T-helper 17 cell (primary cell): ENCODE data around the gene TMTC2. TPM values are rescaled to one million over a fixed set of nuclear protein-coding genes. Genes with fewer than 3 reads are reported as not detected.
"Not testable (repeated sequence)": the region's sequence is repeated elsewhere in the genome, so short reads cannot be mapped to it uniquely, and the experiment has no call there.

Source experiments
- ATAC-seq: fragments of 150-1000 bp; cut with Tn5 transposase; 2 replicates; pipeline ENCODE4 v1.10.0; 2021; ENCODE audit warnings: mild to moderate bottlenecking, moderate library complexity
- DNase-seq, 3 donors: peaks; one replicate each; pipeline versions ENCODE4 v3.0.0 to v3.0.0-alpha.2; 2020 to 2021
- H3K9me3 ChIP-seq: one replicate; pipeline ENCODE4 v1.7.0; 2013; ENCODE audit warnings: low read length, mild to moderate bottlenecking; ENCODE audit not compliant: control insufficient read depth, poor library complexity, severe bottlenecking
- H3K27ac Mint-ChIP-seq: one replicate; pipeline ENCODE4 v1.8.0; 2022; ENCODE audit warnings: mild to moderate bottlenecking, moderate library complexity, mixed read lengths
- H3K27me3 Mint-ChIP-seq: one replicate; pipeline ENCODE4 v1.8.0; 2022; ENCODE audit warnings: mixed read lengths
- H3K36me3 Mint-ChIP-seq: one replicate; pipeline ENCODE4 v1.8.0; 2022; ENCODE audit warnings: low read depth, mixed read lengths
- H3K4me1 Mint-ChIP-seq: one replicate; pipeline ENCODE4 v1.8.0; 2022; ENCODE audit warnings: mild to moderate bottlenecking, mixed read lengths
- H3K4me3 Mint-ChIP-seq: one replicate; pipeline ENCODE4 v1.8.0; 2022; ENCODE audit warnings: mild to moderate bottlenecking, moderate library complexity, mixed read lengths
- total RNA-seq, 4 donors: library from RNA in 2 of 4; stranded (reverse) in 2 of 4; gene quantifications; one replicate each; pipeline ENCODE4 v1.2.3 and lab custom pipeline; 2022 to 2026

The TMTC2 gene
- total RNA-seq, 2 donors from 2014 or later, result 6.0 to 6.2 TPM

GRCh38 chr12:83110424-83110823 lies 423.7 kb downstream of the TMTC2 start:
- no peaks in the 10 kb centered on the region for H3K9me3 ChIP-seq
- Mint-ChIP-seq H3K4me1 (no peaks in the 10 kb centered on the region), H3K4me3 (no peak overlapping the region), H3K27ac (no peak overlapping the region), H3K27me3 (no peaks in the 10 kb centered on the region), H3K36me3 (no peaks in the 10 kb centered on the region)
- DNase-seq, result no peak
- ATAC-seq, result no peak

GRCh38 chr12:83113945-83114344 lies 427.2 kb downstream of the TMTC2 start:
- DNase-seq, result no peak
- no peaks in the 10 kb centered on the region for H3K36me3 Mint-ChIP-seq
- no peak overlapping the region for H3K4me3 Mint-ChIP-seq
- no peak overlapping the region for H3K27ac Mint-ChIP-seq
- no peaks in the 10 kb centered on the region for H3K9me3 ChIP-seq
- no peak for ATAC-seq
- H3K4me1 Mint-ChIP-seq, result no peaks in the 10 kb centered on the region
- H3K27me3 Mint-ChIP-seq, result no peaks in the 10 kb centered on the region

GRCh38 chr12:83114966-83115365 lies 428.3 kb downstream of the TMTC2 start:
- ATAC-seq, result no peak
- H3K4me3 Mint-ChIP-seq, result no peak overlapping the region

GRCh38 chr12:83117926-83118325 lies 431.2 kb downstream of the TMTC2 start:
- not testable (repeated sequence) for DNase-seq, H3K9me3 ChIP-seq, H3K36me3 Mint-ChIP-seq, H3K4me3 Mint-ChIP-seq, ATAC-seq, H3K4me1 Mint-ChIP-seq, H3K27ac Mint-ChIP-seq, H3K27me3 Mint-ChIP-seq

More at GRCh38 chr12:83114966-83115365, 428.3 kb downstream of the TMTC2 start:
- DNase-seq, result no peak
- H3K4me1 Mint-ChIP-seq, result no peaks in the 10 kb centered on the region
- H3K27ac Mint-ChIP-seq, result no peak overlapping the region
- H3K36me3 Mint-ChIP-seq, result no peaks in the 10 kb centered on the region
- H3K9me3 ChIP-seq, result no peaks in the 10 kb centered on the region
- H3K27me3 Mint-ChIP-seq, result no peaks in the 10 kb centered on the region

- DNase-seq, result no peak
- Mint-ChIP-seq H3K4me3 (no peak overlapping the region), H3K27ac (no peak overlapping the region), H3K4me1 (no peaks in the 10 kb centered on the region), H3K27me3 (no peaks in the 10 kb centered on the region), H3K36me3 (no peaks in the 10 kb centered on the region)
- no peak for ATAC-seq
- no peaks in the 10 kb centered on the region for H3K9me3 ChIP-seq
Measured at GRCh38 chr12:83121897-83122622, 435.4 kb downstream of the TMTC2 start.

GRCh38 chr12:83122623-83122934 lies 435.9 kb downstream of the TMTC2 start:
- no peak for DNase-seq
- no peak for ATAC-seq
- Mint-ChIP-seq H3K27ac (no peak overlapping the region), H3K36me3 (no peaks in the 10 kb centered on the region), H3K4me1 (no peaks in the 10 kb centered on the region), H3K4me3 (no peak overlapping the region), H3K27me3 (no peaks in the 10 kb centered on the region)
- H3K9me3 ChIP-seq, result no peaks in the 10 kb centered on the region

- H3K9me3 ChIP-seq, result no peaks in the 10 kb centered on the region
- H3K4me1 Mint-ChIP-seq, result no peaks in the 10 kb centered on the region
- ATAC-seq (no peak), DNase-seq (no peak)
- H3K36me3 Mint-ChIP-seq, result no peaks in the 10 kb centered on the region
- no peak overlapping the region for H3K27ac Mint-ChIP-seq
- no peak overlapping the region for H3K4me3 Mint-ChIP-seq
- no peaks in the 10 kb centered on the region for H3K27me3 Mint-ChIP-seq
Measured at GRCh38 chr12:83123039-83123438, 436.3 kb downstream of the TMTC2 start.

GRCh38 chr12:83128540-83128939 lies 441.8 kb downstream of the TMTC2 start:
- Mint-ChIP-seq H3K27ac (no peak overlapping the region), H3K4me1 (no peaks in the 10 kb centered on the region), H3K36me3 (no peaks in the 10 kb centered on the region), H3K4me3 (no peak overlapping the region), H3K27me3 (no peaks in the 10 kb centered on the region)
- ATAC-seq (no peak), DNase-seq (no peak)
- no peaks in the 10 kb centered on the region for H3K9me3 ChIP-seq

- H3K9me3 ChIP-seq, result no peaks in the 10 kb centered on the region
- Mint-ChIP-seq H3K4me1 (no peaks in the 10 kb centered on the region), H3K4me3 (no peak overlapping the region), H3K27me3 (no peaks in the 10 kb centered on the region), H3K27ac (no peak overlapping the region), H3K36me3 (no peaks in the 10 kb centered on the region)
- ATAC-seq, result no peak
- no peak for DNase-seq
Measured at GRCh38 chr12:83130178-83130577, 443.5 kb downstream of the TMTC2 start.

- Mint-ChIP-seq H3K27me3 (no peaks in the 10 kb centered on the region), H3K4me1 (no peaks in the 10 kb centered on the region), H3K27ac (no peak overlapping the region), H3K4me3 (no peak overlapping the region), H3K36me3 (no peaks in the 10 kb centered on the region)
- DNase-seq (no peak), ATAC-seq (no peak)
- H3K9me3 ChIP-seq, result no peaks in the 10 kb centered on the region
Measured at GRCh38 chr12:83132360-83132759, 445.7 kb downstream of the TMTC2 start.

GRCh38 chr12:83136411-83136810 lies 449.7 kb downstream of the TMTC2 start:
- no peak for ATAC-seq
- Mint-ChIP-seq H3K27ac (no peak overlapping the region), H3K27me3 (no peaks in the 10 kb centered on the region), H3K36me3 (no peaks in the 10 kb centered on the region), H3K4me3 (no peak overlapping the region), H3K4me1 (no peaks in the 10 kb centered on the region)
- DNase-seq, result no peak
- H3K9me3 ChIP-seq, result no peaks in the 10 kb centered on the region

GRCh38 chr12:83140135-83140534 lies 453.4 kb downstream of the TMTC2 start:
- no peak for ATAC-seq
- H3K36me3 Mint-ChIP-seq, result no peaks in the 10 kb centered on the region
- H3K27ac Mint-ChIP-seq, result no peak overlapping the region
- no peaks in the 10 kb centered on the region for H3K4me1 Mint-ChIP-seq
- no peak for DNase-seq
- peaks cover 6% of the 10 kb centered on the region for H3K27me3 Mint-ChIP-seq
- H3K9me3 ChIP-seq, result no peaks in the 10 kb centered on the region
- no peak overlapping the region for H3K4me3 Mint-ChIP-seq

GRCh38 chr12:83141460-83141994 lies 454.8 kb downstream of the TMTC2 start:
- no peak for ATAC-seq

GRCh38 chr12:83142914-83143313 lies 456.2 kb downstream of the TMTC2 start:
- ATAC-seq (no peak), DNase-seq (no peak)
- no peaks in the 10 kb centered on the region for H3K36me3 Mint-ChIP-seq
- H3K4me3 Mint-ChIP-seq, result no peak overlapping the region
- no peak overlapping the region for H3K27ac Mint-ChIP-seq
- H3K9me3 ChIP-seq, result no peaks in the 10 kb centered on the region
- H3K27me3 Mint-ChIP-seq, result peaks cover 6% of the 10 kb centered on the region
- H3K4me1 Mint-ChIP-seq, result no peaks in the 10 kb centered on the region

More at GRCh38 chr12:83141460-83141994, 454.8 kb downstream of the TMTC2 start:
- no peak for DNase-seq
- no peaks in the 10 kb centered on the region for H3K4me1 Mint-ChIP-seq
- peaks cover 6% of the 10 kb centered on the region for H3K27me3 Mint-ChIP-seq
- H3K9me3 ChIP-seq, result no peaks in the 10 kb centered on the region
- H3K4me3 Mint-ChIP-seq, result no peak overlapping the region
- no peaks in the 10 kb centered on the region for H3K36me3 Mint-ChIP-seq
- H3K27ac Mint-ChIP-seq, result no peak overlapping the region
